GM19238 (cell line): ENCODE measurements around the gene IFT22.
"Not testable (repeated sequence)": the region's sequence is repeated elsewhere in the genome, so short reads cannot be mapped to it uniquely, and the experiment has no call there.

ENCODE experiments used
- DNase-seq: peaks from one replicate; pipeline ENCODE4 v3.0.0; 2011; ENCODE audit warnings: low spot score; ENCODE audit not compliant: insufficient read length

Gene IFT22

GRCh38 chr7:101278461-101279292 lies 42.9 kb downstream of the IFT22 start:
- DNase-seq: no peak

GRCh38 chr7:101277155-101277554 lies 44.5 kb downstream of the IFT22 start:
- DNase-seq: no peak

DNA sequence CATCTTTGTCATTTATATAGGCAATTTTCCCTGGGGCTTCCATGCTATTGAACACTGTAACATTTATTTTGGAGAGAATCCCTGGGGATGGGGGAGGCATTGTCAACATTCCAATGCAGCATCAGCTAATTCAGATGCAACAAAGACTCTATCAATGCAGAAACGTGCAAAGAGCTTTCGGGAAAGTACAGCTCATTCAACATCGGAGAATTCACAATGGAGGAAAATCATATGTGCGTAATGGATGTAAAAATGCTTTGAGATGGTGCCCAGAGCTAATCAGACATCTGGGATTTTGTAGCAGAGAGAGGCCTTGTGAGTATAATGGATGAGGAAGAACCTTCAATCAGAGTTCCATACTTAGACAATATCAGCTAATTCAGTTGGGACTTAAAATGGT lies 48.4 kb downstream of the IFT22 start:
- DNase-seq: no peak

DNA sequence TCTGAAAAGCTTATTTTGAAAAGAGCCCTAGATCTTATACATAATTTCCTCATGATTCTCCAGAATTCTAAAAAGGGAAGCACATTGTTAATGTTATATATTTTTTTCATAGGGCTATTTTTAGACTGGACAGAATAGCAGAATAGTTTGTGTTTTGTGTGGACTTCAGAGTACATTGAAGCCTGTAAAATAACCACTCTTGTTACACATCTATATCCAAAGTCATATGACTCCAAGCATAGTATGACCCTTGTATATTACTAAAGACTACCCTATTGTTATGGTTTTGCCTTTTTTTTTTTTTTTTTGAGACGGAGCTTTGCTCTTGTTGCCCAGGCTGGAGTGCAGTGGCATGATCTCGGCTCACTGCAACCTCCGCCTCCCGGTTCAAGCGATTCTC lies 50.6 kb downstream of the IFT22 start:
- DNase-seq: no peak

DNA sequence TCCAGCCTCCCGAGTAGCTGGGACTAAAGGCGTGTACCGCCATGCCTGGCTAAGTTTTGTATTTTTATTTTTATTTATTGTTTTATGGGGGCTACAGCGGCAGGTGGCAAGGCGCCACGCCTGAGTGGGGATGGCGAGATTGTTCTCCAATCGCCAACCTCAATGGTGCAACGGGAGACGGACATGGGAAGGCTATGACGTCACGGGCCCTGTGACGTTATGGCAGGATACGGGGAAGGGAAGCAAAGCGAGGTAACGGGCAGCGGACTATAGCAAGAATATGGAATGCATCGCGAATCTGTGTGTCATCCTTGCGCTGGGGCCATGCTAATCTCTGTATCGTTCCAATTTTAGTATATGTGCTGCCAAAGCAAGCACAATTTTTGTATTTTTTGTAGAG lies 51.9 kb downstream of the IFT22 start:
- DNase-seq: no peak

- no peak for DNase-seq
Measured at GRCh38 chr7:101265622-101266516, 55.7 kb downstream of the IFT22 start.

DNA sequence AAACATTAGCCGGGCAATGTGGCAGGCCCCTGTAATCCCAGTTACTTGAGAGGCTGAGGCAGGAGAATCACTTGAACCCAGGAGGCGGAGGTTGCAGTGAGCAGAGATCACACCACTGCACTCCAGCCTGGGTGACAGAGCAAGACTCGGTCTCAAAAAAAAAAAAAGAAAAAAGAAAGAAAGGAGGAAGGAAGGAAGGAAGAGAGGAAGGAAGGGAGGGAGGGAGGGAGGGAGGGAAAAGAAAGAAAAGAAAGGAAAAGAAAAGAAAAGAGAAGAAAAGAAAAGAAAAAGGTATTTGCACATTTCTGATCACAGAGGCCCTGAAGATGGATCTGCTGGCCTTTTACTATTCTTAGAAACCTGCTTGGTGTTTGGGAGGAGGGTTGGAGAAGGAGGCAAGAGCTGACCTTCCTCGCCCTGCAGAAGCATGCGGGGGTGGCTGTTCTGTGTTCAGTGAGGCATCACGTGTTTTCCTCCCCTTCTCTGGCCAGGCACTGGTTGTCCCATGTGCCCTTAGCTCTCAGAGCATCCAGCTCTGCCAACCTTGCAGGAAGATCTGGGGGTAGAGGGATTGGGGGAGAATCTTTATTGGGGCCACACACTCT lies 57.4 kb downstream of the IFT22 start:
- not testable (repeated sequence) for DNase-seq
